ENCODE data around the gene FAM53B. TPM values are rescaled to one million over a fixed set of nuclear protein-coding genes. Genes with fewer than 3 reads are reported as not detected.

The FAM53B gene
- total RNA-seq, 1 donor from 2014 or later = 19.3 TPM

DNA sequence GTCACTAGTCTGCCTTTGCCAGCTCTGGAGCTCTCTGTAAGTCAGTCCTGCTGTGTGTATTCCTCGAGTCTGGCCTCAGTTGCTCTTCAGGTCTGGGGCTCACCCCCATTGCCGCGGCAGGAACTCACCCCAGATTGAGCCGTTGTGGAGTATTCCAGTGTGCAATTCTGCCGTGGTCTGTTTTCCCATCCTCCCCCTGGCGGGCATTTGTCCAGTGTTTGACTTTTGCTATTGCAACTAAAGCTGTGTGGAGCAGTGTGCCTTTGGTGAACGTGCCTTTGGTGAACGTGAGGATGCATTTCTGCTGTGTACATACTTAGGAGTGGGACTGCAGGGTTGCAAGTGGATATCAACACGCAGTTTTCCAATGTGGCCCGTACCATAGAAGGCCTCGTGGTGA lies 134.5 kb downstream of the FAM53B start:
- H3K4me3 Mint-ChIP-seq (ENCODE audit: low read depth) = no peak overlapping the region
- H3K9me3 Mint-ChIP-seq = no peaks in the 10 kb centered on the region
- H3K27me3 Mint-ChIP-seq (ENCODE audit: low read depth) = peaks cover 9% of the 10 kb centered on the region
- peaks cover 19% of the 10 kb centered on the region for H3K4me1 Mint-ChIP-seq (ENCODE audit: low read depth)
- intact Hi-C loops (cut with micrococcal nuclease) = no loop called here
- no peak for DNase-seq (ENCODE audit: low spot score)
- H3K27ac Mint-ChIP-seq = no peak overlapping the region
- H3K36me3 Mint-ChIP-seq (ENCODE audit: low read depth) = no peaks in the 10 kb centered on the region

DNA sequence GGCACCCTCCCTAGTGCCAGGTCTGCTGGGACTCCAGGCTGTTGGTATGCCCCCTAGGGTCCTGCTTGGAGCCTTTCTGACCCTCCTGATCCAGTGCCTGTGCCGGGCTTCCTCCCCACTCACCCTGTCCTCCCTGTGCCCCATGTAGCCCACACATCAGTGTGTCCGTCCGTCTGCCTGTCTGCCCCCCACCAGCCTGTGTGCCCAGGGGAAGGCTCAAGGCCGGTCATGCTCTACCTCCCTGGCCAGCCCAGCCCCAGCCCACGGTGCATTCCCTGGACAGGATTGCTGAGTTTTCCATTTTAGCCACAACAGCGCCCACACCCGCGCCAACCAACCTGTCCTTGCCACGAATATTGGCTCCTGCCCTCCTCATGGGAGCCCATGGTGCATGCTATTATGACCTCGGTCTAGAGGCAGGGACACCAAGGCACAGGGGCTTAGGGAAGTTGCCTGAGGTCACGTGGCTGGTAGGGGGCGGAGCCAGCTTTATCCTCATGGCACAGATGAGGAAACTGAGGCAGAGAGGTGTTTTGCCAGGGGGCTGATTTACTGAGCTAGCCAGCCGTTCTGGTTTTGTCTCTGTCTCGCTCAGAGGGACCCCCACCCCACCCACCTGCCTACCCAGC lies 136.0 kb downstream of the FAM53B start:
- Mint-ChIP-seq H3K27me3 (ENCODE audit: low read depth) (peaks cover 9% of the 10 kb centered on the region), H3K4me3 (ENCODE audit: low read depth) (no peak overlapping the region), H3K36me3 (ENCODE audit: low read depth) (no peaks in the 10 kb centered on the region), H3K4me1 (ENCODE audit: low read depth) (peaks cover 9% of the 10 kb centered on the region), H3K9me3 (no peaks in the 10 kb centered on the region), H3K27ac (no peak overlapping the region)
- intact Hi-C loops (cut with micrococcal nuclease) = no loop called here
- no peak for DNase-seq (ENCODE audit: low spot score)

DNA sequence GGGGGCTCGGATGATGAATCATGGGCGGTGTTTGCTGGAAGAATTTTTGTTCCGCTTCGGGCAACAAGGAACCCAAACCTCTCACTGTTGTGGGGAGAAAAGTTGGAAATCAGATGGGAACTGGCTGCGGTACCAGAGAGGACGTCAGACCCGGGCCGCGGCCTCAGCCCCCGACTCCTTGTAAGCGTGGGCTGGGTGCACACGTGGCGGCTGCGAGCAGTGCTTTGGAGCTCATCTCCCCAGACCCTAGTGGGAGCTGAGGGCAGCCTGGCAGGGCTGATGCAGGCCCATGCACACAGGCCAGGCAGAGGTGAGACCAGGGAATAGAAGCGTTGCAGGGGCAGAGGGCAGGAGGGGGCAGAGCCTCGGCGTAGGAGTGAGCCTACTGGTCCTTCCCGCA lies 136.5 kb downstream of the FAM53B start:
- no peak overlapping the region for H3K4me3 Mint-ChIP-seq (ENCODE audit: low read depth)
- H3K27ac Mint-ChIP-seq = no peak overlapping the region
- H3K27me3 Mint-ChIP-seq (ENCODE audit: low read depth) = peaks cover 9% of the 10 kb centered on the region
- no peak for DNase-seq (ENCODE audit: low spot score)
- H3K4me1 Mint-ChIP-seq (ENCODE audit: low read depth) = peaks cover 9% of the 10 kb centered on the region
- no peaks in the 10 kb centered on the region for H3K9me3 Mint-ChIP-seq
- no peaks in the 10 kb centered on the region for H3K36me3 Mint-ChIP-seq (ENCODE audit: low read depth)
- intact Hi-C loops (cut with micrococcal nuclease) = no loop called here

DNA sequence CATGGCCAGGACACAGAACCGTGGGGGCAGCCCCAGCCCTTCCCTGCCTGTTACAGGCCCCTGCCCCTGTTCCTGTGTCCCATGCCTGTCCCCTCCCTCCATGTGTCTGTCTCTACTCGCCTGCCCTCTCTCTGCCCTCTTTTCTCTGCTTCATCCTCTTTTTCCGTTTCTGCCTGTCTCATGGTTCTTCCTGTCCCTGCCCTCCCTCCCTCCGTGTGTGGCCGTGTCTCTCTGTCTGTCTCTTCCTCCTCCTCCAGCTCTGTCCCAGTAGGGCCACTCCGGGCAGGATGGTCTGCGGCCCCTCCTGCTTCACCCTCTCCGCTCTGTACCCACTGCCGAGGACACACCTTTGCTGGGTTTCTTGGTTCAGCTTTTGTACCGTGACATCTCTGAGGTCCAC lies 137.4 kb downstream of the FAM53B start:
- no peak for DNase-seq (ENCODE audit: low spot score)
- H3K4me3 Mint-ChIP-seq (ENCODE audit: low read depth) = no peak overlapping the region
- peaks cover 2% of the 10 kb centered on the region for H3K4me1 Mint-ChIP-seq (ENCODE audit: low read depth)
- intact Hi-C loops (cut with micrococcal nuclease) = no loop called here
- no peaks in the 10 kb centered on the region for H3K36me3 Mint-ChIP-seq (ENCODE audit: low read depth)
- H3K9me3 Mint-ChIP-seq = no peaks in the 10 kb centered on the region
- peaks cover 7% of the 10 kb centered on the region for H3K27me3 Mint-ChIP-seq (ENCODE audit: low read depth)
- no peak overlapping the region for H3K27ac Mint-ChIP-seq

DNA sequence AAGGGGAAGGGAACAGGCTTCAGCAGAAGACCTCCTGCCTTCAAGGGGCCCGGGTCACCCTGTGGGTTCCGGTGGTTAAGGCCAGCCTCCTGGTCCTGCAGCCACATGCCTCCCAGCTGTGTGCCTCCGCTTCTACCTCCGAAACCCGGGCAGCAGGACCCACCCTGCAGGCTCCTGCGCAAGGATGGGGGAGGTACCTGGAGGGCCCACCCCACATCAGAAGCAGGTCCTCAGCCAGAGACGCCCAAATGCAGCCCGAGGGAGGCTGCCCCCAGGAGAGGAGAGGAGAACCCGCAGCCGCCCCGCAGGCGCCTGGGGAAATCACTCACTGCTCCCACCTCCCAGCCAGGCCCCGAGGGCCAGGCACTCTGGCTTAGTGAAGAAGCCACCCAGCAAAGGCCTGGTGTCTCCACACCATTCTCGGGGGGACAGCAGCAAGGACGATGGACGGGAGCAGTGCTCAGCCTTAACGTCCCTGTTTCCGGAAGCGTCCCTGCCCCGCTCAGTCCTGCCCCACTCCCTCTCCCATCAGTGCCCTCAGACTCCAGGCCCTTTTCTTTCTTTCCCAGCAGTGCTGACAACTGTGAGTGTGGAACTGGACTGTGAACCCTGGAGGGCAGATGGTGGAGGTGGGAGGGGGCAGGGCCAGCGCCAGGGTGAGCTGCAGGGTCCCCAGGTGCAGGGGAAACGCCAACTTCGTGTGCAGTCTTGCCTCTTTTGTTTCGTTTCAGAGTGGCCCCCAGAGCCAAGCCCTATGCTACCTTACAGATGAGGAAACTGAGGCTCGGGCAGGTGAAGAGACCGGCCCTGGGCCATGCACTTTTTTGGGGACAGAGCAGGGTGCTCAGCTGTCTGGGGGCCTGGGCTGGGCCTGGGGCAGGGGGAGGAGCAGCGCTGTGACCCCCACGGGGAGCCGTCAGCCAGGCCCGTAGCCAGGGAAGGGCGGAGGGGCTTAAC lies 138.0 kb downstream of the FAM53B start:
- Mint-ChIP-seq H3K36me3 (ENCODE audit: low read depth) (no peaks in the 10 kb centered on the region), H3K4me1 (ENCODE audit: low read depth) (no peaks in the 10 kb centered on the region), H3K27ac (no peak overlapping the region), H3K27me3 (ENCODE audit: low read depth) (peaks cover 7% of the 10 kb centered on the region), H3K4me3 (ENCODE audit: low read depth) (no peak overlapping the region), H3K9me3 (no peaks in the 10 kb centered on the region)
- intact Hi-C loops (cut with micrococcal nuclease) = no loop called here
- no peak for DNase-seq (ENCODE audit: low spot score)

DNA sequence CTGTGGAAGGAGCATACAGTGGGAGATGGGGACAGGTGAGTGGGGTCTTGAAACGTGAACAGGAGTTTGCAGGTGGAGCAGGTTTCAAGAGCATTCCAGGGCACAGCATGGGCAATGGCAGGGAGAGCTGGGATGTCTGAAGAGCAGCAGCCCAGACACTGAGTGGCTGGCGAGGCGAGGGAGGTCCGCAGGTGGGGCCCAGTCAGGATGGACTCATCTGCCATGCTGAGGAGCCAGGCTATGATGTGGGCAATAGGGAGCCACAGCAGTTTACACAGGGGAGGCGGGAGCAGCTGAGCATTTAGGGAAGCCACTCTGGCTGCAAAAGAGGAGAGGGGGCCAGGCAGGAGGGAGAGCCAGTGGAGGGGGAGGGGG lies 138.7 kb downstream of the FAM53B start:
- no peak for DNase-seq (ENCODE audit: low spot score)
- H3K36me3 Mint-ChIP-seq (ENCODE audit: low read depth) = no peaks in the 10 kb centered on the region
- no peak overlapping the region for H3K4me3 Mint-ChIP-seq (ENCODE audit: low read depth)
- no peak overlapping the region for H3K27ac Mint-ChIP-seq
- H3K9me3 Mint-ChIP-seq = no peaks in the 10 kb centered on the region
- H3K4me1 Mint-ChIP-seq (ENCODE audit: low read depth) = no peaks in the 10 kb centered on the region
- intact Hi-C loops (cut with micrococcal nuclease) = no loop called here
- peaks cover 7% of the 10 kb centered on the region for H3K27me3 Mint-ChIP-seq (ENCODE audit: low read depth)

DNA sequence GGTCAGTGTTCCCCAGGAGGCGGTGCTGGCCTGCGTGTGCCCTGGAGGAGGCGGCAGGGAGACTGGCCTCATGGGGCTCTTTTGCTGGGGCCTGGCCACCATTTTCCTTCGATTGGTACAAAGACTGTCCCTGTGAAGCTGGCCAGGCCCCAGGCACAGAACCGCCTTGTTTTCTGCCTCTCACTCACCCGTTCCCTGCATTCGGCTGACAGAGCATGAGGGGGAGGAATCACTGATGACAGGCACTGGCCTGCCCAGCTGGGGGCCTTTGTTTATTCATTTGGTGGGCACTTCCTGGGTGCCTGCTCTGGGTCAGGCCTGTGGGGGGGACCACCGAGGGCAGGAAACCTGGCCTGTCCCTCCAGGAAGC lies 139.2 kb downstream of the FAM53B start:
- no peak overlapping the region for H3K4me3 Mint-ChIP-seq (ENCODE audit: low read depth)
- H3K4me1 Mint-ChIP-seq (ENCODE audit: low read depth) = no peaks in the 10 kb centered on the region
- no peaks in the 10 kb centered on the region for H3K36me3 Mint-ChIP-seq (ENCODE audit: low read depth)
- intact Hi-C loops (cut with micrococcal nuclease) = no loop called here
- DNase-seq (ENCODE audit: low spot score) = no peak
- H3K27me3 Mint-ChIP-seq (ENCODE audit: low read depth) = peaks cover 7% of the 10 kb centered on the region
- H3K9me3 Mint-ChIP-seq = no peaks in the 10 kb centered on the region
- no peak overlapping the region for H3K27ac Mint-ChIP-seq

DNA sequence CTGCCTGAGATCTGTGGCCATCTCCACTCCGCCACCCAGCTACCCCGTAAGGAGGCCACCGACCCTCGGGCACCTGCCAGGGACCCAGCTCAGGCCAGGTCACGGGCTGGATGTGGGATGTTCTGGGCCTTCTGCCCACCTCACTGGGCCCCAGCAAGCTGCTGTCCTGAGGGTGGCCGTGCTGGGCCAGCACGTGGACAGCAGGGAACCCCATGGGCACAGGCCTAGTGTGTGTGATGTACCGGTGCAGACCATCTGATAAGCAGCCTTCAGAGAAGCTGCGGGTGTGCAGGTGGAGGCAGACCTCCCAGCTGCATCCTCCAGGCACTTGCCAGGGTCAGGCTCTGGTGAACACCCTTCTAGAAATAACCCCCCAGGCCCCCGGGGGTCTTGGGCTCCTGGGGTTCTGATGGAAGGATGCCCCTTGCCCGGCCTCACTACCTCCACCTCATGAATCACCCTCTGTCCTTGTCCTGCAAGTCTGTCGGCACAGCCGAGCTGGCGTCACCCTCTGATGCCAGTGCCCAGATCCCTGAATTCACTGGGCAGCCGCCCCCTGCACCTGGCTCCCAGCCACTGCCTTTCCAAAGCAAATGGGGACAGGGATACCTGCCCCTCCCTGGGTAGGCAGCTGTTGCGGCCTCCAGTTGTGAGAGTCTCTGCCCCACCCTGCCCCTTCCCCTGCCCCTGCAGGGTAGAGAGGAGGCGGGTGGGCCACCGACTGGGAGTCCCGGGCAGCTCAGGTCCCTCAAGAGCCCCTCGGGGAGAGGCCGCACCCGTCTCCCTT lies 139.8 kb downstream of the FAM53B start:
- Mint-ChIP-seq H3K9me3 (no peaks in the 10 kb centered on the region), H3K36me3 (ENCODE audit: low read depth) (no peaks in the 10 kb centered on the region), H3K4me3 (ENCODE audit: low read depth) (no peak overlapping the region), H3K27ac (no peak overlapping the region), H3K27me3 (ENCODE audit: low read depth) (peaks cover 1% of the 10 kb centered on the region), H3K4me1 (ENCODE audit: low read depth) (no peaks in the 10 kb centered on the region)
- DNase-seq (ENCODE audit: low spot score) = no peak
- intact Hi-C loops (cut with micrococcal nuclease) = no loop called here

DNA sequence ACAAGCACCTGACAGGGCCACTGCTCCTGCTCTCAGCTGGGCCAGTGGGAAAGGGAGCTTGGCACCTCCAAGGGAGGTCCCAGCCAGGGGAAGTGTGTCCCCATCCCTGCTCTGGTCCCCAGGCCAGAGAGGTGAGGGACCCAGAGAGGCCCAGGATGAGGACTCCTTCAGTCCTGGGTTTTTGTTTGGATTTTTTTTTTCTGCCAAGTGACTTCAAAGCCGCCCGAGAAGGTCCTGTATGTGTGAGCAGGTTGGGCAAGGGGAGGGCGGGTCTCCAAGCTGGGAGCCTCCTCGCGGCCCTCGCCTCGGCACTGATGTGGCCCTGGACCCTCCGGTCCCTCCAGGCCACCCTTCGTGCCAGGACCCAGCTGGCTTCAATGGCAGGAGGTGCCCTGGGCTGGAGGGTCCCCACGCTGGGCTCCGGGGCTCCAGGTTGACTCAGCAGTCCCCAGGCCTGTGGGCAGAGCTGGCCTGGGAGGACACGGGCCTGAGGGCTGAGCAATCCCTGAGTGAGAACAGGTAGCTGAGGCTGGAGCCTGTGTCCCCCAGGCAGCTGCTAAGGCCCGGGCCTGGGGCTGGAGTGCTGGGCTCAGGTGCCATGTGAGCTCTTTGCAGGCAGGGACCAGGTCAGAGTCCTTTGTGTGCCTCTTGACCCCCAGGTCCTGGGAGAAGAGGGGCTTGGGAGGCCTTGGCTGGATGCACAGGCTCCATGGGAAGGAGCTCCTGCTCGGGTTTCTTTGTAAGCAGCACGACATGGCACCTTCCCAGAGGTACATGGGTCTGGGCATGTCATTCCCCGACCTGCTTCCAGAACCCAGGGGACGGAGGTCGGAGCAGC lies 140.6 kb downstream of the FAM53B start:
- H3K27ac Mint-ChIP-seq = no peak overlapping the region
- no peaks in the 10 kb centered on the region for H3K4me1 Mint-ChIP-seq (ENCODE audit: low read depth)
- intact Hi-C loops (cut with micrococcal nuclease) = no loop called here
- no peaks in the 10 kb centered on the region for H3K9me3 Mint-ChIP-seq
- no peaks in the 10 kb centered on the region for H3K36me3 Mint-ChIP-seq (ENCODE audit: low read depth)
- H3K4me3 Mint-ChIP-seq (ENCODE audit: low read depth) = no peak overlapping the region
- no peaks in the 10 kb centered on the region for H3K27me3 Mint-ChIP-seq (ENCODE audit: low read depth)
- DNase-seq (ENCODE audit: low spot score) = no peak

DNA sequence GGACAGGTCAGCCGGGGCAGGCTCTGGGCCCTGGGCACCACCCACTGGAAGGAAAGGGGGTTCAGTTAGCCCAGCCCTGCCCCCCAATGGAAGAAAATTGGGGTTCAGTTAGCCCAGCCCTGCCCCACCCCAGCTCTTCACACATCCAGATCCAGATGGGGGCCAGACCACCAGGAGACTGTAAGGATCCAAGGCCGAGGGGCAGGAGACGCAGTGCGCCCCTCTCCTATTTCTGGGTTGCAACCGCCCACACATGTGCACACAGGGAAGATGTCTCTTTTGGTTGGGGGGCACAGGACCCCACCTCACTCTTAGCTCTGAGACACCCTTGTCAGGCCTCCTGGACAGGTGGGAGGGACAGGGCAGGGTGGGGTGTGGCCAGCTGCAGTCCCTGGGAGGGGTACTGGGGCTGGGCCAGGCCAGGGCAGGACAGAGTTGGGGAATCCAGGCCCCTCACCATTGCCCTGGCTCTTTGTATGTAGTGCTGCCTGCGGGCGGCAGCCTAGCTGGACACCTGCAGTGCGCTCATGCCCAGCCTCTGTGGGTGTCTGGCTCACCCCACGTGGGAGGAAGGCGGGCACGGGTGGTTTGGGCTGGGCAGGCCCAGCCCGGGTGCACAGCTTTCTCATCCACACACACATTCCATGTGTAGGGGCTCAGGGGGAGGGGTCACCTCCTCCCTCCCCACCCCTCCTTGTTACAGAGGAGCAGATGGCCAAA lies 141.4 kb downstream of the FAM53B start:
- H3K27ac Mint-ChIP-seq = no peak overlapping the region
- no peak for DNase-seq (ENCODE audit: low spot score)
- H3K9me3 Mint-ChIP-seq = no peaks in the 10 kb centered on the region
- intact Hi-C loops (cut with micrococcal nuclease) = no loop called here
- no peaks in the 10 kb centered on the region for H3K4me1 Mint-ChIP-seq (ENCODE audit: low read depth)
- H3K27me3 Mint-ChIP-seq (ENCODE audit: low read depth) = no peaks in the 10 kb centered on the region
- H3K36me3 Mint-ChIP-seq (ENCODE audit: low read depth) = no peaks in the 10 kb centered on the region
- no peak overlapping the region for H3K4me3 Mint-ChIP-seq (ENCODE audit: low read depth)

DNA sequence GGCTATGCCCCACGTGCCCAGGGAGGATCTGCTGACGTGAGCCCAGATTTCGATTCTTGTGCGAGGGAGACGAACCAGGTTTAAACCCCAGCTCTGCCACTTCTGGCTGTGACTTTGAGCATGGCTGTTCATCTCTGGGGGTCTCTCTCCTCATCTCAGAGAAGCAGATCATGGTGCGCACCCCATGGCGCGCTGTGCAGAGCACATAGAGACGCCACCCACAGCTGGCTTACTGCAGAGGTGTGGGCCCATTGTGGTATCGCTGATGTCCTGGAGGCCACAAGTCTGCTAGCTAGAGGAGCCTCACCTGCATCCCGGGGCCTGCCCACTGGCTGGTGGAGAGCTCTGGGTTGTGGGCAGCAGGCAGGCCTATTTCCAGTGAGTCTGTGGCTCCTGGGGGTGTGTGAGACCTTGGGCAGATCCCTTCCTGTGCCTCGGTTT lies 142.0 kb downstream of the FAM53B start:
- H3K9me3 Mint-ChIP-seq = no peaks in the 10 kb centered on the region
- H3K36me3 Mint-ChIP-seq (ENCODE audit: low read depth) = no peaks in the 10 kb centered on the region
- no peak for DNase-seq (ENCODE audit: low spot score)
- no peaks in the 10 kb centered on the region for H3K27me3 Mint-ChIP-seq (ENCODE audit: low read depth)
- H3K4me3 Mint-ChIP-seq (ENCODE audit: low read depth) = no peak overlapping the region
- no peak overlapping the region for H3K27ac Mint-ChIP-seq
- intact Hi-C loops (cut with micrococcal nuclease) = no loop called here
- no peaks in the 10 kb centered on the region for H3K4me1 Mint-ChIP-seq (ENCODE audit: low read depth)
